GM19239 (cell line): ENCODE measurements around the gene ZNF577.
A peak's percentile ranks its signal among the peaks of the same experiment; 100 is the strongest.
"Not testable (repeated sequence)": the region's sequence is repeated elsewhere in the genome, so short reads cannot be mapped to it uniquely, and the experiment has no call there.

ENCODE experiments used
- DNase-seq: peaks from one replicate; pipeline ENCODE4 v3.0.0; 2011; ENCODE audit warnings: low spot score; ENCODE audit not compliant: insufficient read length
- FAIRE-seq: peaks from 2 replicates; lab custom pipeline; 2011; peaks lifted over from hg19 to GRCh38; lab: Jason Lieb, UNC

Gene ZNF577

DNA sequence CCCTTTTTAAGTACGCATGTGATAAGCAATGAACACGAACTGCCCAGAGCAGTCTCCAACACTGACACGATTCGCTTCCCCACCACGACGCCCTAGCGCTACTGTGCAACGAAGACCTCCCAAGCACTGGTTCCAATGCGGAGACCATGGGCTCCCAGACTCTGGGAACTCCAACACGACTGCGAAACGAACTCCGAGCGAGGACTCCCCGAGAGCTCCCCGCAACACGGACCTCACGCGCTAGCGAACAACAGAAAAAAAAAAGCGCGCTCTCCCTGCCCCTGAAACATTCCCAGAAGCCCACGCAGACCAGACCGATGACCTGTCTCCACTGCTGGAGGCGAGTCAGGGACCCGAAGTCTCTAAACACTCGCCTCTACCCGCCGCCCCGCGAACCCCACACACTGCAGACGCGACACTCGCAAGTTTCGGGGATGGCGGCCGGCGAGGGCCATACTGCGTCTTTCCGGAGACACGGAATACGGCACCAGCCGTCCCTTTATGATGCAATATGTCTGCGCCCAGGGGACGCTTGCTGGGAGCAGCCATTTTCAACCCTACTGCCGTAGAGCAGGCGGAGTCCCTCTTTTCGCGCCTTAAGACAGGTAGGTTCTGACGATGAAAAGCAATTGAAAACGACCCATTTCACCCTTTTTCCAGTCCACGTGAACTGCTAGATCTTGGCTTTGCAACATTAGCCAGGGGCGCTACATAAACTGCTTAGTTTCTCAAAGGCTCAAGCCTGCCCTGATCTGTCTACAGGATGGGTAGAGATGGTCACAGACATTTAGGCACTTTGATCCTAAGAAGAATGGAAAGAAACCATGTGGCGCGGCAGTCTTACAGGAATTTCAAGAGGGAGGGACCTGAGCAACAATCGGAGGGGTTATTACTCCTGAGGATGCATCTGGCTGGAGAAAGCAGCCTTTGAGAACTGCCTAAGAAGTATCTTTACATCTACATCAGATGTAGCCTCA is at the start of gene ZNF577:
Gene ZNF577, minus strand, starts transcription at position 430 of the 977 bp plus-strand sequence. CDS start 7,569 bp downstream, outside the sequence.
- FAIRE-seq (no peak), DNase-seq (no peak)

DNA sequence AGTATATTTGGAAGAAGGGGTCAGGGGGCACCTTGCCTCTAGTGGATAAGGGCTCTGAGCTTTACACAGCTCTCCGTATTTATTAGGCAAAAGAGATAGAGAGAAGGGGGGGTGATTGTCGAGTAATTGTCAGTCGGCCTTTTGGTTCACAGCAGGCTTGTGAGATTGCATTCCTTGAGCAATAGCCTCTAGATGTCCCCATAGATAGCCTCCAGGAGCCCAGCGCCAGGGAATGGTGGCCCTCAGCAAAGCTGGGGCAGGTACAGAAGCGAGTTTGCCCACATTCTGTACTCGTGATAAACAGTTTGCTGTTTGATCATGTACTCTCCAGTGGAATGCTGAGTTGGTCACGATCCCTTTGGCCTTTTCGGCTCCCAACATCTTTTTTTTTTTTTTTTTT is 44.2 kb upstream of the ZNF577 start:
- no peak for FAIRE-seq
- DNase-seq = no peak

DNA sequence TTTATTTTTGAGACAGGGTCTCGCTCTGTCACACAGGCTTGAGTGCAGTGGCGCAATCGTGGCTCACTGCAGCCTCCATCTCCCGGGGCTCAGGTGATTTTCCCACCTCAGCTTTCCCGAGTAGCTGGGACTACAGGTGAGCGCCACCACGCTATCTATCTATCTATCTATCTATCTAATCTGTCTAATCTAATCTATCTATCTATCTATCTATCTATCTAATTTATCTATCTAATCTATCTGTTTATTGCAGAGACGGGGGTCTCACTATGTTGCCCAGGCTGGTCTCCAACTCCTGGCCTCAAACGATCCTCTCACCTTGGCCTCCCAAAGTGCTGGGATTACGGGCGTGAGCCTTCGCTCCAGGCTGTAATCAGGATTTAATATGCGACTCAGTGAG is 40.1 kb upstream of the ZNF577 start:
- DNase-seq (no peak), FAIRE-seq (no peak)

GRCh38 chr19:51926784-51927741 is 39.3 kb upstream of the ZNF577 start, which contains the start of gene ZNF613:
Gene ZNF613 (plus strand): TSS chr19:51927472. CDS start chr19:51936221, 8,749 bp downstream.
- FAIRE-seq (peak; percentile 97), DNase-seq (peak; percentile 64)

GRCh38 chr19:51926426-51926783 is 38.7 kb upstream of the ZNF577 start:
- DNase-seq = no peak
- no peak for FAIRE-seq

DNA sequence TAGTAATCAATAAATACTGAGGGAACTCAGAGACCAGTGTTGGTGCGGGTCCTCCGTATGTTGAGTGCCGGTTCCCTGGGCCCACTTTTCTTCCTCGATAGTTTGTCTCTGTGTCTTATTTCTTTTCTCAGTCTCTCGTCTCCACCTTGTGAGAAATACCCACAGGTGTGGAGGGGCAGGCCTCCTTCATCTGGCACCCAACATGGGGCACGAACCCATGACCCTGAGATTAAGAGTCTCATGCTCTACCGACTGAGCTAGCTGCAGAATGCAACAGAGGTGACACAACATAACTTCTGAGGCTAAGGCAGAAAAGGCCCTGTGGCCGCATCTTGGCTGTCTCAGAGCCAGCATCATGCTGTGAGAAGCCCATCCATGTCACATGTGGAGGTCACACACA is 34.2 kb upstream of the ZNF577 start:
- DNase-seq (no peak), FAIRE-seq (no peak)

GRCh38 chr19:51919606-51920005 is 31.9 kb upstream of the ZNF577 start:
- no peak for FAIRE-seq
- DNase-seq = no peak

DNA sequence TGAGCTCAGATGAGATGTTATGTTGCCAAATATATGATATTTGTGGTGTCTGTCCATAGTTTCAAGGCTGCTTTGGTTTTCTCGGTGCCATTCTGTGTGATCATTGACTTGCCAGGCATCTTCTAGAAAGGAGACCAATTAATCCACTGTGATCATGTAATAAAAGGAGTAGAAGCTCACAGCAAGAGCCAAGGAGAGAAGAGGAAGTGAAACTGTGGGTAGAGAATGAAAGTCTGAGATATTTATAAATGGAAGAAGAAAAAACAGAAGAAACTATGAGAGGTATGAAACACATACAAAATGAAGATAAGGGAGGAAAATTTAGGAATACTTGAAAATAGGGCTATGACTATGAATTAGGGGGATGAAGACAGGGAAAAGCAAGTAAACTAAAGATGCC is 28.4 kb upstream of the ZNF577 start:
- FAIRE-seq = no peak
- DNase-seq = no peak

DNA sequence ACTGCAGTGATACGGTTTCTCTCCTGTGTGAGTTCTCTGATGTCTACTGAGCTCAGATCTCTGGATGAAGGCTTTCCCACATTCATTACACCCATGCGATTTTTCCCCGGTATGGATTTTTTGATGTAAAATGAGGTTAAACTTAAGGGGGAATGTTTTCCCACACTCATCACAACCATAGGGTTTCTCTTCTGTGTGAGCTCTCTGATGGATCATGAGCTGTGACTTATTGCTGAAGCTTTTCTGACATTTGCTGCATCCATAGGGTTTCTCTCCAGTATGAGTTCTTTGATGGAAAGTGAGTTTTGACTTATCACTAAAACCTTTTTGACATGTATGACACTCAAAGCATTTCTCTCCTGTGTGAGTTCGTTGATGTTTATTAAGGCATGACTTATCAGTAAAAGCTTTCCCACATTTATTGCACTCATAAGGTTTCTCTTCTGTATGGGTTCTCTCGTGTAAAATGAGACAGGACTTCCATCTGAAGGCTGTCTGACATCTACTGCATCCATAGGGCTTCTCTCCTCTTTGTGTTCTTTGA is 27.6 kb upstream of the ZNF577 start:
- FAIRE-seq (no peak), DNase-seq (no peak)

GRCh38 chr19:51907981-51908380 is 20.2 kb upstream of the ZNF577 start:
- DNase-seq = not testable (repeated sequence)

GRCh38 chr19:51906108-51906507 is 18.4 kb upstream of the ZNF577 start:
- not testable (repeated sequence) for DNase-seq, FAIRE-seq

More at GRCh38 chr19:51907981-51908380, 20.2 kb upstream of the ZNF577 start:
- FAIRE-seq = not testable (repeated sequence)

- not testable (repeated sequence) for FAIRE-seq, DNase-seq
Observed at GRCh38 chr19:51905639-51906038, 17.9 kb upstream of the ZNF577 start.

GRCh38 chr19:51905206-51905605 is 17.5 kb upstream of the ZNF577 start:
- DNase-seq = no peak
- peak; percentile 45 for FAIRE-seq

- peak; percentile 88 for FAIRE-seq
- peak; percentile 62 for DNase-seq
Observed at GRCh38 chr19:51904331-51905165, 16.8 kb upstream of the ZNF577 start, which contains the start of gene ZNF649. Gene ZNF649 (minus strand): TSS chr19:51905017. CDS start chr19:51900107, 4,910 bp downstream.

GRCh38 chr19:51903192-51903591 is 15.4 kb upstream of the ZNF577 start:
- no peak for FAIRE-seq
- DNase-seq = no peak

- FAIRE-seq (no peak), DNase-seq (no peak)
Observed at GRCh38 chr19:51901860-51902259, 14.1 kb upstream of the ZNF577 start.

DNA sequence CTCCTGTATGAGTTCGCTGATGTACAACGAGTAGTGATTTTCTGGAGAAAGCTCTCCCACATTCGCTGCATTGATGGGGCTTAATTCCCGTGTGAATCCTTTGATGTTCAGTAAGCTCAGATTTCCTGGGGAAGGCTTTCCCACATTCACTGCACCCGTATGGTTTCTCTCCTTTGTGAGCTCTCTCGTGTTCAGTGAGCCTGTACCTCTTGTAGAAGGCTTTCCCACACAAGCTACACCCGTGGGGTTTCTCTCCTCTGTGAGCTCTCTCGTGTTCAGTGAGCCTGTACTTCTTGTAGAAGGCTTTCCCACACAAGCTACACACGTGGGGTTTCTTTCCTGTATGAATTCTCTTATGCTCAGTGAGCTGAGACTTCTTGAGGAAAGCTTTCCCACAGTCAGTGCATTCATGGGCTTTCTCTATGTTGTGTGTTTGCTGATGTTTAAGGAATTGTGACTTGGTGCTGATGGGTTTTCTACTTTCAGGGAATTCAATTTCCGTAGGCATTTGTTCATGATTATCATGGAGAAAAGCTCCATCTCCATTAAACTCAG is 3.5 kb upstream of the ZNF577 start:
- FAIRE-seq (no peak), DNase-seq (no peak)

DNA sequence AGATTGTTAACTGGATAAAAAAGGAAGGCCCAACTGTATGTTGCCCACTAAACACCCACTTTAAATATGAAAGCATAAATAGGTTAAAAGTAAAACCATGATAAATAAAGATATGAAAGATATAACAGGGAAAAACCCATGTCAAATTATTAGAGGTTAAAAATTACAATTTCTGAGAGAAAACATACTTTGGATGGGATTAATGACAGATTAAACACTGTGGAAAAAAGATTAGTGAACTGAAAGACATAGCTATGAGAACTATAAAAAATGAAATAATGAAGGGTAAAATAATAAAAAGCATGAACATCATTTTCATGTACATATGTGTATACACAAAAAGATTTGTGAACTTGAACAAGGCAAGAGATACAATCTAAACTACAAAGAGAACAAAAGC is 2.2 kb upstream of the ZNF577 start:
- no peak for FAIRE-seq
- no peak for DNase-seq

GRCh38 chr19:51884713-51885112 is 3.0 kb downstream of the ZNF577 start:
- DNase-seq (no peak), FAIRE-seq (no peak)
